ENCODE measurements around the gene PHF20.
A peak's percentile ranks its signal among the peaks of the same experiment; 100 is the strongest.
"Not testable (repeated sequence)": the region's sequence is repeated elsewhere in the genome, so short reads cannot be mapped to it uniquely, and the experiment has no call there.

PHF20 gene

GRCh38 chr20:35939264-35939663 lies 167.4 kb downstream of the PHF20 start:
- DNase-seq: no peak

DNA sequence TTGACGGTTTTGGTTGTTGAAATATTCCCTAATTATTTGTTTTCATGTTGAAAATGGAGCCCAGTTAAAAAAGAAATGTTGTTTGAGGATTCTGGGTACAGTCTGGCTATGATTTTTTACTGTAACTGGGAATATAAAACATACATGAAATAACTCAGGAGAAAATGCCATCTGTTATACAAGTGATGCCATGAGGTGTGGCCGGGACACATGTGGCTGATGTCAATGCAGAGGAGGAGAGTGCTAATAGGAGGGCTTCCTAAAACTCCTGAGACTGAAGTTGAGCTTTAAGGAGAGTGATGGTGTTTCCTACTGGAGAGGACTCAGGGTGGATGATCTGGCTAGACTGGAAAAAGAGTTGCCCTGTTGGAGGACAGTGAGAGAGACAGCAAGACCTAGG lies 169.8 kb downstream of the PHF20 start:
- DNase-seq: peak in 1 of 2 experiments; percentile 41

DNA sequence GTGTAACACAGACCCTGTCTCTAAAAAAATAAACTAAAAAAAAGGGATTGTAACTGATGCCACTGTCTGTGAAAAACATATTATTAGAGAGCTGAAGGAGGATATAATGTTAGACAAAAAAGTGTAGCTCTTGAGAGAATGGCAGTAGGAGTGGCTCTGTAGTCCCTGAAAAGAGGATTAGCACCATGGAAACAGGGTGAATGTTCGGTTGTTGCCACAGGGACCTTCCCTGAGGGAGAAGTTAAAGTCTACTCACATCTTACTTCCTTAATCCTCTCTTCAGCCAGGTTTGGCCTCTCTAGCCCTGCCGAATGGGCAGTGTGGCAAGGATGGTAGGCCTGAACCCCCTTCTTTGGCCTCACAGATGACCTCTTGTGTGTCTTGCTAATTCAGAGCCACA lies 170.4 kb downstream of the PHF20 start:
- DNase-seq: peak; percentile 82 to 91

GRCh38 chr20:35947489-35947888 lies 175.7 kb downstream of the PHF20 start:
- DNase-seq: peak in 1 of 2 experiments; percentile 66

- DNase-seq: no peak
These were observed 176.1 kb downstream of the PHF20 start for GRCh38 chr20:35947907-35948306.

DNA sequence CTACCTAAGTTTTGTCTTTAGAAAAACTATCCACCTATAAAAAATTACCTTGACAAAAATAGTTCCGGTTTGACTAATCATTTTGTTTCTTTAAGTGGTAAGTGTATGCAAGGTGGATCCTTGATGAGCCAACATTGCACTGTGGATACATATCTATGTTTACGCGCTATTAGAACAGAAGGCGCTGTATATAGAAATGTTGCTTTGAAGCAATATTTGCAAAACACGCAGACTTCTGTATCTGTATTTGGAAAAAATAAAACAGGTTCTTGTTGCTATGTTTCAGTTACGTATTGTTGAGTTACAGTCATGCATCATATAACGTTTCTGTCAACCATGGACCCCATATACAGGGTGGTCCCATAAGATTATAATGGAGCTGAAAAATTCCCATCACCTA lies 178.3 kb downstream of the PHF20 start:
- no peak for DNase-seq

GRCh38 chr20:35952080-35952479 lies 180.3 kb downstream of the PHF20 start:
- DNase-seq: not testable (repeated sequence)

DNA sequence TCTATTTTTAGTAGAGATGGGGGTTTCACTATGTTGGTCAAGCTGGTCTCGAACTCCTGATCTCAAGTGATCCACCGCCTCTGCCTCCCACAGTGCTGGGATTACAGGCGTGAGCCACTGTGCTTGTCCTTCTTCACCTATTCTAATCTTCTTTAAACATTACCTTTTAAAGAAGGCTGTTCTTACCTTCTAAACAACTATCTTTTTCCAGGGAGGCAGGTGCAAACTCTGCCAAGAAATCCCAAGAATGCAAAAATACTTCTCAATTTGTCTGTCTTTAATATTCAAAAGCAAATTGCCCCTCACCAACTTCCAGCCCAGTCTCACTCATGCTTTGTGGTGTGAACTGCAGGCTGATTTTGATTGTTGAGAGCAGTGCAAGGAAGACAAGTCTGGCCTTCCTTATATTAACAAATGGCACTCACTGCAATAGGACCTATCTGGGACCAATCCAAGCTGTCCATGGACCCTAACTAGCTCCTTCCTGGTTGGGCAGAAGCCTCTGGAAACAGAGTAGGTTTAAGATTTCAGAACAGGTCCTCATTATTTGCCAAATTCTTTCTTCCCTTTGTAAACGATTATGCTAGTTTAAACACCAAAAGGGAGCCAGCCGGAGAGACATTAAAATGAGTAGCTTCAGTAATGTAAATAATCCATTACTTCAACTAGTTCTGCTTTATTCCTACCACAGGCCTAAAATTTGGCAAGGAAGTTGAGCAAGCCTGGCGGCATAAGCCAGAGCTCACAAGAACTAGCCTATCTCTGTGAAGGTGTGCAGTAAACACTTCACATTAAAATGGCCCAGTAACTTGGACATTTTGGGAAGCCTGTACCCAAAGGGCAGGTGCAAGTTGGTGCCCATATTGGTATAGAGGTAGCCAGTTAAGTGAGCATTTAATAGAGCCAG lies 180.9 kb downstream of the PHF20 start:
- DNase-seq: no peak

GRCh38 chr20:35953387-35954199 lies 181.8 kb downstream of the PHF20 start:
- DNase-seq: no peak

DNA sequence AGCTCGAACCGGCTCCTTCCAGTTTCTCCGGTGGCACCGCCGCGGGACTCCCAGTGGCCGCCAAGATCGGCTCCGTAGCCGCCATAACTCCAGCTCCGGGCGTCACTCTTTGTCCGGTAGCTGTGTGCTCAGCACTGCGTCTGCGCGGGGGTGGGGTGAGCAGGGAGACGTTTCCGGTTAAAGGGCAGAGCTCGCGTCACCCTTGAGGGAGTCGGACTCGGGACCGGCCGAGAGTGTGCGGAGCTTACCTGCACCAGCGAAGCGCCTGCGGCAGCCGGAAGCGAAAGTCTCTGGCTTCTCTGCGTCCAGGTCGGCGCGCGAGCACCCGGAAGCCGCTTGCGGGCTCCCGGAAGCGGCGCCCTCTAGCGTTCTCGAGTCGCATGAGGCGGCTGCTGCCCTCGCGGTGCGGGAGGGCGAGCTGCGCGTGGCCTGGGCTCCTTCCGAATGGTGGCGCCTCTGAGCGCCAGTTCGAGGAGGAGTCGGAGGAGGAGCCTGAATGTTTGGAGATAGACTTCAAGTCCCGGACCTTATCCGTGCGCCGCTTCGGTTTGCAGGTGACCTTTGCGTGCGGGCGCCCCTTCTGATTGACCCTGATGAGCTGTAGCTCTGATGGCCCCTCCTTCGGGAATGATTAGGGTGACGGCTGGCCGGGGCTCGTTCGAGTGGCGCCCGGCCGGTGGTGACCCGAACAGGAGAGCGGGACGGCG lies 182.5 kb downstream of the PHF20 start, which contains the start of gene SCAND1:
Gene SCAND1 (minus strand): TSS at position 303 of the 707 bp plus-strand sequence. CDS start 218 bp downstream, at position 85.
- peak; percentile 99 for DNase-seq

DNA sequence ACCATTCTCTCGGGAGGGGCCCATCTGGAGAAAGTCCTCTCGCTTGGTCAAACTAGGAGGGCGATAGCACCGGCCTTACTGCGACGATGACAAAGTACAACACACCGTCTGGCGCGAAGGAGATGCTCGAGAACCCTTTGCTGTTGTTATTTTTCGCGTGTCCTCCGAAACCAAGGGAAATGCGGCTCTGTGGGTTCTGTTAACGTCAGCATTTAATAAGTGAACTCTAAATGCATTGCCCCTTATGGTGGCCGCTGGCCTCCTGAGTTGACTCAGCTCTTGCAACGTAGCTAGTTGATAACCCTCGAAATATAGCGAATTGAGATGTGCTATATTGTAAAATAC lies 183.1 kb downstream of the PHF20 start:
- peak; percentile 77 to 79 for DNase-seq

- no peak for DNase-seq
These were observed 184.8 kb downstream of the PHF20 start for GRCh38 chr20:35956616-35957015.

DNA sequence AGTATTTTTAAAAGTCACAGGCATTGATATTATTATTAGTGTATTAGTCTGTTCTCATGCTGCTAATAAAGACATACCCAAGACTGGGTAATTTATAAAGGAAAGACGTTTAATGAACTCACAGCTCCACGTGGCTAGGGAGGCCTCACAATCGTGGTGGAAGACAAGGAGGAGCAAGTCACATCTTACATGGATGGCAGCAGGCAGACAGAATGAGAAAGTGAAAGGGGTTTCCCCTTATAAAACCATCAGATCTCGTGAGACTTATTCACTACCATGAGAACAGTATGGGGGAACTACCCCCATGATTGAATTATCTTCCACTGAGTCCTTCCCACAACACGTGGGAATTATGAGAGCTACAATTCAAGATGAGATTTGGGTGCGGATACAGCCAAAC lies 187.5 kb downstream of the PHF20 start:
- DNase-seq: not testable (repeated sequence)

DNA sequence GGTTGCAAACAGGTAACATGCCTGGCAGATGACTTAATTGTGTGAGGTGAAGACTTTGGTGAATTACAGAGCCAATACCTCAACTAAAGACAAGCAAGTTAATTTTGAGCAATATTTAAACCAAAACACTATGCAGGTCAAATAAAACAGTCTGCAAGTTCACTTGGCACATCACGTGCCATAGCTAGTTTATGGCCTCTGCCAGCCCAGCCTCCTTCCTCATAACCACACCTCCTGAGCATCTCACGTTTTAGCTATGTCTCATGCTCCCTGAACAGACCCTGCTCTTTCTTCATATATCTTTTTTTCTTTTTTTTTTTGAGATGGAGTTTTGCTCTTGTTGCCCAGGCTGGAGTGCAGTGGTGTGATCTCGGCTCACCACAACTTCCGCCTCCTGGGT lies 192.1 kb downstream of the PHF20 start:
- no peak for DNase-seq

DNA sequence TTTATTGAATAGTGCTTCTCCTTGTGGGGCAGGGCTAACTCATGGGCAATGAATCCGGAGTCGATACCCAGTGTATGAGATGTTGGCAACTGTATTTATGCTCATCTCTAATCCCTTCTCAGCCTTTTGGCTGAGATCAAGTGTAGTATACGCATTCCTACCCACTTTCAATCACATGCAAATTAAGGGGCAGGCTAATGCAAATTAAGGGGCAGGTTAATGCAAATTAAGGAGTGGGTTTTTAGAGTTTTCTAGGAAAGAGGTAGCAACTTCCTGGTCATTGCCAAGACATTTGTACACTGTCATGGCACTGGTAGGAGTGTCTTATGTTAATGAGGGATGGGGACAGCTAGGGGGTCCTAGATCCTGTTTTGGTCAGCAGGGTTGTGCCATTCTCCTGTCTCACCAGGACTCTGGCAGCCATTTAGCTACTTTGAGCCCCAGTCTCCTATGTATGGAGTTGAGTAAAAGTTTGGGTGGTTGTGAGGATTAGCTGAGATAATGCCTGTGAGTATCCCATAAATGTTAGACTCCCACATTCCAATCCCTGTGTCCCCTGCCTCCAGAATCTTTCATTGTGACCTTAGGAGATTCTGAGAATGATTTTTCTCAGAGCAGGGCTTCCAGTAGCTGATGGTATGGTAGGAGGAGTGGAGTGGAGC lies 196.3 kb downstream of the PHF20 start, which contains the start of gene CNBD2:
Gene CNBD2 (plus strand): TSS at position 612 of the 662 bp plus-strand sequence. CDS start 173 bp downstream, outside the sequence.
- DNase-seq: no peak

- DNase-seq: no peak
These were observed 197.1 kb downstream of the PHF20 start for GRCh38 chr20:35968930-35969329.

GRCh38 chr20:35971981-35972380 lies 200.2 kb downstream of the PHF20 start:
- DNase-seq: no peak

GRCh38 chr20:35972462-35972861 lies 200.6 kb downstream of the PHF20 start:
- peak; percentile 98 to 99 for DNase-seq

DNA sequence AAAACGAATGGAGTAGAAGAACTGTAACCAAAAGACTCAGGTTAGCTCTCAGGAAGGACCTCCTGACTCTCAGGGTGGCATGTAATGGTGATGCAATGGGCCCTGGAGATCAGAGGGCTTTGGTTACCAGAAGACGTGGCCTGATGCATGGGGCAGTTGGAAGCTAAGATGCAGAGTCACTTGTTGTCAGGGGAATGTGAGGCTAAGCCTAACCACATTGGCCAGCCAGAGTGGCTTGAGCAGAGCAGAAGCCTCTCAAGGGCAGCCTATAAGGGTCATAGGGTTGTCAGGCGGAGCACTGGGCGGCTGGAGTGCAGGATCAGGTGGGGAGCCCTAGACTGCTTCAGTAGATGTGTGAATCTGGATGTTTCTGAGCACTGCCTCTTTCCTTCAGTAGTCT lies 202.4 kb downstream of the PHF20 start:
- DNase-seq: no peak

- no peak for DNase-seq
These were observed 204.0 kb downstream of the PHF20 start for GRCh38 chr20:35975576-35976373.

DNA sequence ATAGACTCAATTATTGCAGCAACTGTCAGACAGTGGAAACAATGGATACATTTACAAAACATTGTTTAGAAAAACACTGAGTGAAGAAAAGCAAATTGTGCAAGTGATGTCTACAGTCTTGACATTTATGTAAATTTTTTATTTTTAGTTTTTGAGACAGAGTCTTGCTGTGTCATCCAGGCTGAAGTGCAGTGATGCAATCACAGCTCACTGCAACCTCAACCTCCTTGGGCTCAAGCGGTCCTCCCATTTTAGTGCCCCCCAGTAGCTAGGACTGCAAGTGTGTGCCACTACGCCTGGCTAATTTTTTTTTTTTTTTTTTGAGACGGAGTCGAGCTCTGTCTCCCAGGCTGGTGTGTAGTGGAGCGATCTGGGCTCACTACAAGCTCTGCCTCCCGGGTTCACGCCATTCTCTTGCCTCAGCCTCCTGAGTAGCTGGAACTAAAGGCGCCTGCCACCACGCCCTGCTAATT lies 206.3 kb downstream of the PHF20 start:
- DNase-seq: no peak

Measured in NCI-H524 (cell line).